Stimulated activated CD4-positive, alpha-beta T cell treated with anti-CD3 and anti-CD28 coated beads, TNF-alpha, amount 100 ng/mL, for 1 hour (primary cell): ENCODE data around the gene NLRP1.

Source experiments
- DNase-seq, 3 donors: peaks; one replicate each; pipeline ENCODE4 v3.0.0-alpha.2; 2020; ENCODE audit warnings: low read depth in 3 of 3, low spot score in 1 of 3

The NLRP1 gene

GRCh38 chr17:5480962-5481361 is 103.3 kb downstream of the NLRP1 start:
- no peak for DNase-seq

- no peak for DNase-seq
Measured at GRCh38 chr17:5478992-5479391, 105.3 kb downstream of the NLRP1 start.

GRCh38 chr17:5473906-5474305 is 110.4 kb downstream of the NLRP1 start:
- DNase-seq: no peak

- no peak for DNase-seq
Measured at GRCh38 chr17:5472511-5472910, 111.8 kb downstream of the NLRP1 start.

- DNase-seq: no peak
Measured at GRCh38 chr17:5468075-5468473, 116.2 kb downstream of the NLRP1 start.

- no peak for DNase-seq
Measured at GRCh38 chr17:5467416-5467815, 116.9 kb downstream of the NLRP1 start.

- DNase-seq: no peak
Measured at GRCh38 chr17:5466295-5466694, 118.0 kb downstream of the NLRP1 start.

GRCh38 chr17:5464717-5465507 is 119.4 kb downstream of the NLRP1 start:
- DNase-seq: no peak
